ENCODE results near the gene ZNHIT6.

GRCh38 chr1:85621430-85621829 lies 86.8 kb downstream of the ZNHIT6 start:
- no peak for TF ChIP-seq CTCF (IDR thresholded peaks at IDR 0.05; ENCODE audit: low read length)
- no peak for TF ChIP-seq EZH2 (IDR thresholded peaks at IDR 0.05; ENCODE audit: borderline replicate concordance, low read length)

All from OCI-LY1 (cell line).